K562 treated with DMSO at 1 percent for 4 hours (cell line): Measurements from ENCODE around the gene ZAP70. TPM values are rescaled to one million over a fixed set of nuclear protein-coding genes. Genes with fewer than 3 reads are reported as not detected.

Experiments used
- total RNA-seq: library from RNA; unstranded; fragments of 300-600 nt; gene quantifications from 2 replicates; pipeline ENCODE4 v1.2.3, GENCODE V29; 2022; ENCODE audit not compliant: insufficient read depth

The ZAP70 gene
- 0.83 and 1.9 TPM in 2 replicates for total RNA-seq

DNA sequence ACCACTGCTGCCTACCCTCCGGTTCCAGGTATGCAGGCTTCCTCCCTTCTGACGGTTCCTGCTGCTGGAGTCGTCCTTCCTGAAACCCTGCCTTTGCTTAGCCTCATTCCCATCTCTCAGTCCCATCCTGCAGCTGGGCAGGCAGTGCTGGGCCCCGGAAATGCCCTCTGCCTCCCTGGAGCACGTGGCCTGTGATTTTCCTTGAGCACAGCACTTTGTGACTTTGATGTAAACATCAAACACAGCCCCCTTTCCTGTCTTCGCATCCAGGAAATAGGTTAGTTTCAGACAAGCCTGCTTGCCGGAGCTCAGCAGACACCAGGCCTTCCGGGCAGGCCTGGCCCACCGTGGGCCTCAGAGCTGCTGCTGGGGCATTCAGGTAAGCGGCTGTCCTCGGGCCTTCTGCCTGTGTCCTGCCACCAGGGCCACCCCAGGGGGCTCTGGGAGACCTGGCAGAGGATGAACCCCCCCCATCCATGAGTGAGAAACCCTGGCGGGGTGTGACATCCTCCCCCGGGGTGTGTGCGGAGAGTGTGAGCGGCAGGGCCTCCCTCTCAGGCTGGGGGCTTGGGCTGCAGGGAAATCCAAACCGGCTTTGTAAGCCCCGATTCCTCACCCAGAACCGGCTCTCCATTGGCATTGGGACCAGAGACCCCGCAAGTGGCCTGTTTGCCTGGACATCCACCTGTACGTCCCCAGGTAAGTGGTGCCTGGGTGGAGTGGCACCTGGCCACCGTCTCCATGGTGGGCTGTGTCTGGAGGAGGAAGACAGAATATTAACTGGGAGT lies at the start of gene ZAP70:
TSS of gene ZAP70 (plus strand) at position 281 of the 788 bp plus-strand sequence. CDS start 10,461 bp downstream, outside the sequence.

DNA sequence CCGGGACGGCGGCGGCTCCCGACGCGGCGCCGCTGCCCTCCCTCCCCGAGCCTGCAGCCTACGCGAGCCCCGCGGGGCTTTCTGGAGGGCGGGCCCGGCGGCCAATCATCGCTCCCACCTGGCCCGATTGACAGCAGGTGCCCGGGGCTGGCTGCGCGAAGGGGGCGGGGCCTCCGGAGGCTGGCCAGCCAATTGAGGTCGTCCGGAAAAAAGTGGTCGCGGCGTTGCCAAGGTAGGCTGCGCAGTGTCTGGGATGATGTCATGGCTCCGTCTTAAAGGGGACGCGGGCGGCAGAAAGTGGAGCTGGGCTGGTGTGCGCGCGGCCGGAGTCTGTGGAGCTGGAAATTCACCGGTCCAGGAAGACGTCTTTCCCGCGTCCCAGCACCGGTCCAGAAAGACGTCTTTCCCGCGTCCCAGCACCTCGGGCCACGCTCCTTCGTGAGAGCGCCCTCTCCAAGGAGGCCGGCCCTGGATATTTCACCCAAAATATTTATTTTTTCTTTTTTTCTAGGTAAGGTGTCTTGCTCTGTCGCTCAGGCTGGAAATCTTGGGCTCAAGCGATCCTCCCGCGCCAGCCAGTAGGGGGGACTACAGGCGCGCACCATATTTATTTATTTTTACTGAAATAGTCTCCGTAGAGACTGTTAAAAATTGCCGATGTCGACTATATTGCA lies 49.3 kb upstream of the ZAP70 start, which contains the start of gene ACTR1B:
TSS of gene ACTR1B (minus strand) at position 83 of the 674 bp plus-strand sequence. CDS start 154 bp downstream, outside the sequence.

DNA sequence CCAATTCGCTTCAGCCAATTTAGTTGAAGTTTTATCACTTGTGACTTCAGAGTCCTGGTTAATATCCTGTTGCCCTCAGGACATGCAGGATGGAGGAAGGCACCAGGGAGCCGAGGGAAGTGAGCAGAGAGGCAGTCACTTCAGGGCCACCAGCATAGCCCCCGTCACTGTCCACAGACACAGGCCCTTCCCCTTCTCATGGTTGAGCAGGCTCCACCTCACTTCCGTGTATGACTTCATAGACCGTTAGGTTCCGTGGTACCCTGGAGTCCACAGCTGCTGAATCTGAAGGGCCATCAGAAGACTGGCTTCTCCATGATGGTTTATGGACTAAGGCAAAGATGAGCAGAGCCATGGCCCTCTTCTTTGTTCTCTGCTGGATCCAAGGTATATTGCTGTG lies 43.9 kb upstream of the ZAP70 start, which contains the start of gene C2orf92:
TSS of gene C2orf92 (plus strand) at position 266 of the 400 bp plus-strand sequence. CDS start at position 342, 76 bp downstream.

Other genes with a start within 250 kb of the ZAP70 start
- 1.3 and 2.5 TPM in 2 replicates for gene ANKRD36B, start 123.7 kb upstream of the ZAP70 start, total RNA-seq
- gene COX5B, start 67.5 kb upstream of the ZAP70 start, total RNA-seq, result 499 and 518 TPM in 2 replicates
- gene ACTR1B, start 49.5 kb upstream of the ZAP70 start, total RNA-seq, result 105 and 118 TPM in 2 replicates
- gene C2orf92, start 43.9 kb upstream of the ZAP70 start, total RNA-seq, result 6.7 and 8.6 TPM in 2 replicates